ENCODE results near the gene RILPL2.
"Not testable (repeated sequence)": the region's sequence is repeated elsewhere in the genome, so short reads cannot be mapped to it uniquely, and the experiment has no call there.

RILPL2 gene

GRCh38 chr12:123449249-123449733 is 12.8 kb upstream of the RILPL2 start:
- ATAC-seq: no peak

- no peak for ATAC-seq
These were observed 9.8 kb upstream of the RILPL2 start for GRCh38 chr12:123446333-123446713.

GRCh38 chr12:123445388-123446332 is 9.2 kb upstream of the RILPL2 start:
- no peak for ATAC-seq

GRCh38 chr12:123444092-123445026 is 7.9 kb upstream of the RILPL2 start:
- no peak for ATAC-seq

GRCh38 chr12:123442774-123443173 is 6.3 kb upstream of the RILPL2 start:
- ATAC-seq: no peak

- no peak for ATAC-seq
These were observed 5.2 kb upstream of the RILPL2 start for GRCh38 chr12:123441523-123442164.

- ATAC-seq: no peak
These were observed 858 bp downstream of the RILPL2 start for GRCh38 chr12:123435636-123436016.

- ATAC-seq: no peak
These were observed 2.9 kb downstream of the RILPL2 start for GRCh38 chr12:123433615-123434014.

- peak; percentile 14 to 16 for ATAC-seq
These were observed 4.3 kb downstream of the RILPL2 start for GRCh38 chr12:123431951-123432817.

GRCh38 chr12:123429101-123429500 is 7.4 kb downstream of the RILPL2 start:
- not testable (repeated sequence) for ATAC-seq

- ATAC-seq: no peak
These were observed 7.9 kb downstream of the RILPL2 start for GRCh38 chr12:123428591-123428990.

- ATAC-seq: peak; percentile 66 to 67
These were observed 9.3 kb downstream of the RILPL2 start for GRCh38 chr12:123427036-123427769.

GRCh38 chr12:123421314-123421713 is 15.2 kb downstream of the RILPL2 start:
- ATAC-seq: no peak

GRCh38 chr12:123410041-123410412 is 26.5 kb downstream of the RILPL2 start:
- ATAC-seq: no peak

GRCh38 chr12:123409284-123410040 is 27.0 kb downstream of the RILPL2 start:
- ATAC-seq: peak in 1 of 2 donors; percentile 21

- ATAC-seq: not testable (repeated sequence)
These were observed 27.9 kb downstream of the RILPL2 start for GRCh38 chr12:123408619-123409018.

GRCh38 chr12:123407934-123408333 is 28.6 kb downstream of the RILPL2 start:
- ATAC-seq: not testable (repeated sequence)

- ATAC-seq: not testable (repeated sequence)
These were observed 29.2 kb downstream of the RILPL2 start for GRCh38 chr12:123407269-123407668.

- ATAC-seq: peak in 1 of 2 donors; percentile 21
These were observed 31.9 kb downstream of the RILPL2 start for GRCh38 chr12:123404581-123404980.

Measured in activated CD4-positive, CD25-positive, alpha-beta regulatory T cell treated with anti-CD3 and anti-CD28 coated beads, Interleukin-2, amount 50 U/mL, for 24 hours (primary cell).